ENCODE measurements around the gene EYA2.
"Not testable (repeated sequence)": the region's sequence is repeated elsewhere in the genome, so short reads cannot be mapped to it uniquely, and the experiment has no call there.

- not testable (repeated sequence) for TF ChIP-seq POLR2A (IDR thresholded peaks at IDR 0.05; ENCODE audit: low read depth, low read length); POLR2AphosphoS5 (IDR thresholded peaks at IDR 0.05; ENCODE audit: low read depth, low read length); TAF1 (IDR thresholded peaks at IDR 0.05; ENCODE audit: borderline replicate concordance, low read depth, low read length)
Measured at GRCh38 chr20:46932439-46932838, 37.8 kb downstream of the EYA2 start.
